Dermis microvascular lymphatic vessel endothelial cell (primary cell): ENCODE data around the gene SIM1. TPM values are rescaled to one million over a fixed set of nuclear protein-coding genes. Genes with fewer than 3 reads are reported as not detected.

Experiments
- DNase-seq, 2 donors: peaks; one replicate each; pipeline versions ENCODE4 v3.0.0 to v3.0.0-alpha.2; 2010; ENCODE audit warnings: low read depth in 2 of 2
- total RNA-seq: library from RNA; depleted of rRNA; stranded (reverse); fragments of >200 nt; gene quantifications from 2 replicates; pipeline ENCODE4 v1.2.1, GENCODE V29; 2014

SIM1 gene, protein sequence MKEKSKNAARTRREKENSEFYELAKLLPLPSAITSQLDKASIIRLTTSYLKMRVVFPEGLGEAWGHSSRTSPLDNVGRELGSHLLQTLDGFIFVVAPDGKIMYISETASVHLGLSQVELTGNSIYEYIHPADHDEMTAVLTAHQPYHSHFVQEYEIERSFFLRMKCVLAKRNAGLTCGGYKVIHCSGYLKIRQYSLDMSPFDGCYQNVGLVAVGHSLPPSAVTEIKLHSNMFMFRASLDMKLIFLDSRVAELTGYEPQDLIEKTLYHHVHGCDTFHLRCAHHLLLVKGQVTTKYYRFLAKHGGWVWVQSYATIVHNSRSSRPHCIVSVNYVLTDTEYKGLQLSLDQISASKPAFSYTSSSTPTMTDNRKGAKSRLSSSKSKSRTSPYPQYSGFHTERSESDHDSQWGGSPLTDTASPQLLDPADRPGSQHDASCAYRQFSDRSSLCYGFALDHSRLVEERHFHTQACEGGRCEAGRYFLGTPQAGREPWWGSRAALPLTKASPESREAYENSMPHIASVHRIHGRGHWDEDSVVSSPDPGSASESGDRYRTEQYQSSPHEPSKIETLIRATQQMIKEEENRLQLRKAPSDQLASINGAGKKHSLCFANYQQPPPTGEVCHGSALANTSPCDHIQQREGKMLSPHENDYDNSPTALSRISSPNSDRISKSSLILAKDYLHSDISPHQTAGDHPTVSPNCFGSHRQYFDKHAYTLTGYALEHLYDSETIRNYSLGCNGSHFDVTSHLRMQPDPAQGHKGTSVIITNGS
- total RNA-seq = not detected in 2 replicates

DNA sequence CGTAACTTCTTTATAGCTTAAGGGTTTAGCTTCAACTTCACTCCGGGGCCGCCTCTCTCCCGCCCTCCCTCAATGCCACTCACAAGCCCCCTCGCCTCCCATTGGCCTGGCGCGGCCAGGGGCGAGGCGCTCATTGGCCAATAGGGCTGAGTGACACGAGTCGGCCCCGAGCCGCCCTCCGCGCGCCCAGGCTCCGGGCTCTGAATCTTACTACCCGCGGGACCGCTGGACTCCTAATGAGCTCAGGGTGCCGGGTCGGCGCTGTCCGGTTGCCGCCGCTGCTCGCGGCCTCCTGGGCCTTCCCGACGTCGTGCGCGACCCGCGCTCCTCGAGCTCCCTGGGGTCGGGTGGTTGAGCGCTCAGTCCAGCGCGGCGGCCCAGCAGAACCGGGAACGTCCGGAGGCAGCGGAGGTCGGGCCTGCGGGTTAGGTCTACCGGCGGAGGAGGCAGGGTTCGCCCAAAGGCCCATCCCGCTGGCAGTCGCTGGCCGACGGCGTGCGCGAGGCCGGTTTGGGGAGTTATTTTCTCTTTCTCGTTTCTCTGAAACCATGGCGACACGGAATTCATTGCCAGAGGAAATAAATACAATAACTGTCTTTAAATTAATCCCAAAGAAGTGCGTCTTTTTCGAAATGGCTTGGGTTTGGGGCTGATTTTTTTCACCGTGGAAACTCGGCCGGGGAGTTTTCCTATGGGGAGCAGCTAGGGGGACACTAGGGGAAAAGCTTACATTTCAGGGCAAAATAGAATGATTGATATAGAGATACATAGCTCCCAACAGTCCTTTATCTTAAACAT is at the start of gene SIM1:
Gene SIM1, minus strand, starts transcription at position 19 of the 798 bp plus-strand sequence. CDS start 1,453 bp downstream, outside the sequence.
- peak; percentile 34 to 92 for DNase-seq

DNA sequence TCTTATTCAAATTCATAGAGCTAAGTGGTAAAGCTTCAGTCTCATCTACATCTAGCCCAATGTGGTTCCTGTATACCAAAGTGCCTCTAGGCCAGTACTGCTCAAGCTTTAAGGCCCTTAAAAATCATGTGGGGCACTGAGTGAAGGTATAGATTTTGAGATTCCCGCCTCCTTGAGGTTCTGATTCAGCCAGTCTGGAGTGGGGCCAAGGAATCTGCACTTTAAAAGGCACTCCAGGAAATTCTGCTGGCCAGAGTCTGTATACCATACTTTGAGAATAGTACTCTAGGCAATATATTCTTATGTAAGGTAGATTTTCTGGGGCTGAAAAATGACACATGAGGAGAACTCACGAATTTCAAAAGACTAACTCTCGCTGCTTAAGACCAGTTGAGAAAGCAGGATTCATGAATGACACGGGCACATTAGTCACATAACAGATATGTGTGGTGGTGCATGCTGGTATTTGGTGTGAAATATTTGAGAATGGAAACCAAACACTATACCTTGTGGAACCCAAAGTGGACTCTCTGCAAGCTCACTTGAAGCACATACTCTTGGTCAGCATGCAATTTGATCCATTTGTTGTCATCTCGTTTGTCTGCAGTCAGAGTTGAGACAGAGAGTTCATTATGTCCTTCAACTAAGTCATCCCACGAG is 47.6 kb upstream of the SIM1 start:
- DNase-seq = no peak

DNA sequence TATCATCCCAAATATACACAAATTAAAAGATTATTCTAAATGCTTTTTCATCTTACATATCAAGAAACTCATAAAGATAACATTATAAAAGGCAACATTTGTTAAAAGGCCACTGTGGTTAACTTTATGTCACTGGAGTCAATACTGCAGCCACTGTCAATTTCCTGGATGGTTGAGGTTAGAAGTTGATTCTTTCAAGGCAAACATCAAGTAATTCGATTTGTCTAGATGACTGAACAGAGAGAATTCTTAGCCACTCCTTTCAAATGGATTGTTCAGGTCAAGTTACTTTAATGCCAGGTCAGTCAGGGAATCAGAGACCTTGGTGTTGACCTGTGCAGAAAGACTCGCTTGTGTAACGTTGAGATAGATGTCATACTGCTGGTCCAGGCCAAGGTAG is 44.4 kb upstream of the SIM1 start:
- DNase-seq = no peak

DNA sequence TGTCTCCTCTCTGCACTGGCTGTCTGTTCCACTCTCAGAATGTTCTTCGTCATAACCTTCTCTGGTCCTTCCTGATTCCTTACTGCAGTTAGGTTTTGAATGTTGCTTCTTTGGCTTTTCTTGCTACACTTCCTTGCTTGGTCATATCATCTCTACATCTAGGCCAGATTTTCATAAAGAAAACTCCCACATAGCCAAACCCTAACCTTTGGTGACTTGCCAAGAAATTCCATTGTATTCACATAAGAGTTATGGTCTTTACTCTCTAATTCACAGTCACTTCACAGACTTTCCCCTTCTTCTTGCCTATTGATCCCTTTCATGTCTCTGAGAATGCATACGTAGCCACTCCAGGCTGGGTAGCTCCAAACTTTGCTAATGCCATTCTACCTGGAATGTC is 41.9 kb upstream of the SIM1 start:
- peak in 1 of 2 donors; percentile 44 for DNase-seq

DNA sequence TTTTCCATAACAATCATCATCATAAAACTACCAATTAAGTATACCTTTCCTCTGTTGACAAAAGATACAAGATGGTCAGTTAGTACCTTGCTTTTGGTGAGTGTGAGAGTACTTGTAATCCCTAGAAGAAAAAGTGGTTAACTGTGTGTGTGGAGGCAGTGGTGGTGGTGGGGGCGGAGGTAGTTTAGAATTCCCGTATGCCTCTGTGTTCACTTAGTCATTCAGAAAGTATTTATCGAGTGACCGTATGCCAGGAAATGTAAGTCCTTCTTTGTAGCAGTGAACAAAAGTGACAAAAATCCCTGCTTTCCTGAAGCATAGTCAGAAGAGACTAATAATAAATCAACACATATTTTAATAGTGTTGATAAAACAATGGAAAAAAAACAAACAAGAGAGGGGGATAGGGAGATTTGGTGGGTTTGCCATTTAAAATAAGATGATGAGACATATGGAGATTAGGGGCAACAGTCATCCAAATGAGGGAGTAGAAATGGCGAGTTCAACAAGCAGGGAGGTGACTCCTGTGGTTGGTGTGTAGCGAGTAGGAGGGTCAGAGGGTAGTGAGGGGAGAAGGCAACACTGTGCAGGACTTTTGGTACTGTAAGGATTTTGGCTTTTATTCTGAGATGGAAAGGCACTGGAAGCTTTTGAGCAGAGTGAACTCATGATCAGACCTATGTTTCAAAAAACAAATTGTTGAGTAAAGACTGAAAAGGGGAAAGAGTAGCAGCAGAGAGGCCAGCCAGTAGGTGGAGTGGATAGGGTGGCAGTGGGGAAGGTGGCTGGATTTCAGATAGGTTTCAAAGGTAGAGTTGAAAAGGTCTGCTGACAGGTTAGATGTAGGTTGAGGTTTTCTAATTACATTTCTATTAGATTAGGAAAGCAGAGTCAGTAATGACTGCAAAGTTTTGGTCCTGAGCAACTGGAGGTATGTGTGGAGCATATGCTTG is 40.3 kb upstream of the SIM1 start:
- DNase-seq = peak in 1 of 2 donors; percentile 74

DNA sequence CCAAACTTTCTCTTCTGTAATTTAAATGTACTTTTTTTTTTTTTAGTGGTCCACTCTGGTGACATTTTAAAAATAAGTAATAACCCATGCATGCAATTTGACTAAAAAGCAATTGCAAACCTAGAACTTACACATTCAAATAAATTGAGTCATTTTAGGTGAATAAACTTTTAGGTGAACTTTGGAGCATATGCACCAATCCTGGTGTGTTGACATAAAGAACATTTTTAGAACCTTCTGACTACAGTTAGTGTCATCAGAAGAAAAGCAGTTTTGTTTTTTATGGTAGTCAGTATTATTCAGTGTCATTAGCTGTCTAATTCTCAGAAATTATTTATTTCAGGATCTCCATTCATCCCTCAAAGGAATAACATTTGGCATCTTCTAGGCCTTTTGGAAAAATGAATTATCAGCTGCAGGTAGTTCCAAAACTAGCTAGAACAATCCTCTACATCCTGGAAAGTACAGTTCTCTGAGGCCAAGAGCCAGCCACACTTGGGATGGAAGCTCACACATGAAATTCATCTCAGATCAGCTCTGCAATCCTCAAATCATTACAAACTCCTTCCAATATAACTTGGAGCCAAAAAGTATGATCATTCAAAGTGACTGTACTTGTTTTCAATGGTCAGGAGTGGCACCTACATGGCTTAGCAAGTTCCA is 38.5 kb upstream of the SIM1 start:
- DNase-seq = no peak

DNA sequence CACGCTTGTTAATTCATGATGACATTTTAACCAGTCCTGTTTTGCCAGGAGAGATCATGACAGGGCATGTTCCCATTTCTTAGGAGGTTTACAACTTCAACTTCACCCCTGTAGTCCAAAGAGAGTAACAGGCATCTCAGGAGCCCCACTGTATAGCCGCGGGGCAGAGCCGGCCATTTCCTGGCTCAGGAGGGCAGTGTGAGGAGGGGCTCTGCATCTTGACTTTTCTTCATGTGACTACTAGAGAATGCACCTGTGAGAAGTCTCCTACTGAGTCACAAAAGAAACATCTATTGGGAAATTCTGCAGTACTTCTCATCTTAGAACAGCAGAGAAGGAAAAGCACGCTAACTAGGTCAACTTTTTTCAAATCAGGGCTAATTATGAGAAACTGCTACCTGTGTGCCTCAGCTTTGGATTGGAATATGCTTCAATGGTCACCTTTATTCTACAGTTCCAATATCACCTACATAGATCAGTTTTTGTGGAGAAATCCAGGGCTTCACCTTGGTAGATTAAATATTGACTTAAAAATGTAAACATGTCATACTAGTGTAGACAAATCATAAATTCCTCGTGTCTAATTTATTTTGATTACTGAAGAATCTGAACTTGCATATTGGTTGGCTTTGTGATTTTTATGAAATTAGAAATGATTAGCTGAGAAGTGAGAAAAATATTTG is 28.6 kb upstream of the SIM1 start:
- DNase-seq = no peak

DNA sequence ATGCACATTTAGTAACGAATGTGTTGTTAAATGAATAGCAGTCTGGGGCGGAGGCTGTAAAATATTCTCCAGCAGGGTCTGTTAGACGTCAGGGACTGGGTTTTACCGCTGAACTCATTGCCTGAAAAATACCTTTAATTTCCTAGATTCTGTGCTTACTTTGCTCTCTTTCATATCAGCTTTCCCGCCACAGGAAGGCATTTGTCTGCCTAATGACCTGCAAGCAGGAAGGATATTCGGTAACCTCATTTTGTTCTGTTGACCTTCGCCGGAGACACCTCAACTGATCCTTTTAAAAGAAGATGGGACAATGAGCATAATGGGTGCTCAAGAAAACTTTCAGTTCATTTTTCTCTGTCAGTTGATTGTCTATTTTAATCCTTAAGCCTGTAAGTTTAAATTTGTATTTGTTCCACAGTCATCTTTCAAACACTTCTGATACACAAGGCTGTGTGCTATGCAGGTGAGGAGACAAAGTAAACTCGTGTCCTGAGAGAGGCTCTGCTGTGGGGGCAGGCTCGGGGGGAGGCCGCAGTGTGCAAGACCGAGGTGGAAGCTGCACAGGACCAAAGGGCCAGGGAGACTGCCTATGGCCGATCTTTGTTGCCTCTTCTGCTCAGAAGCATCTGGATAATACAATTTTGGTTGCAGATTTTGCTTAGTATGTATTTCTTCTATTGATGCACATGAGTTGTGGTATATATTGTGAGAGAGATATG is 27.4 kb upstream of the SIM1 start:
- no peak for DNase-seq

DNA sequence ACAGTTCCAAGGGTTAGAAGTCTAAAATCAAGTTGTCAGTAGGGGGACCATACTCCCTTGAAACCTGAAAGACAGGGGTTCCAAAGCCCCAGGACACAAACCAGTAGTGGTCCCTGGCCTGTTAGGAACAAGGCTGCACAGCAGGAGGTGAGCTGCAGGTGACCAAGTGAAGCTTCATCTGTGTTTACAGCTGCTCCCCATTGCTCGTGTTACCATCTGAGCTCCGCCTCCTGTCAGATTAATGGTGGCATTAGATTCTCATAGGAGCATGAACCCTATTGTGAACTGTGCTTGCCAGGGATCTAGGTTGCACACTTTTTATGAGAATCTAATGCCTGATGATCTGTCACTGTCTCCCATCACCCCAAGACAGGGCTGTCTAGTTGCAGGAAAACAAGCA is 25.3 kb upstream of the SIM1 start:
- DNase-seq = no peak

DNA sequence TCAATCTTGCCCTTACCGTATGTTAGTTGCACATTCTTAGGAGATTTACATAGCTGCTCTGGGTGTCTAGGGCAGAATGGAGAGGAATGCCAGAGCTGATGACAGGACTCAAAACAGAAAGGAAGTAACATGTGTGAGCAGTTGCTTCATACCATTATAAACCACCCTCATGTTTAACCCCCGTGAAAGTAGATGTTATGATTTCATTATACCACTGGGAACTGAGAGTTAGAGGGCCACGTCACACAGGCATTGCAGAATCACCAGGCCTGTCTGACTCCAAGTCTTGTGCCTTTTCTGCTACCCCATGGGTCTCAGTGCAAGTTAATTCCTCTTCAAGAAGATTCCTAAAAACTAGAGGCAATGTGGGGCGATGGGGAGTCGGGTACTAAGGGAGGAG is 23.5 kb upstream of the SIM1 start:
- no peak for DNase-seq

DNA sequence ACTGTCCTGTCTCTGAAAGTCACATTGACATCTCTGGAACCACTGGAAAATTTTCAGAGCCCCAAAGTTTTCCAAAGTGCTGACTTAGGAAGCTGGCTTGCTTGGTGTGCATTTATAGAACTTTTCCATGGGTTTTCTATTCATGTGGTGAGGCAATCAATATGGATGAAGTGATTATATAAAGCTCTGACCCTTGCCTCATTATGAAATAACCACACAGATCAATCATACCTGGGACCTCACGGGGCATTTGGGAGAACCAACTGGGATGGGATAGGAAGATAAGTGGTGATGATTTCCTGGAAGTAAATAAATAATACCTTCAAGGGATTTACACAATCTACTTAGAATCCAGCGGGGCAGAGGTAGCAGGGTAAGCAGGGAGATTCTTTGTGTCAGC is 22.9 kb upstream of the SIM1 start:
- no peak for DNase-seq

DNA sequence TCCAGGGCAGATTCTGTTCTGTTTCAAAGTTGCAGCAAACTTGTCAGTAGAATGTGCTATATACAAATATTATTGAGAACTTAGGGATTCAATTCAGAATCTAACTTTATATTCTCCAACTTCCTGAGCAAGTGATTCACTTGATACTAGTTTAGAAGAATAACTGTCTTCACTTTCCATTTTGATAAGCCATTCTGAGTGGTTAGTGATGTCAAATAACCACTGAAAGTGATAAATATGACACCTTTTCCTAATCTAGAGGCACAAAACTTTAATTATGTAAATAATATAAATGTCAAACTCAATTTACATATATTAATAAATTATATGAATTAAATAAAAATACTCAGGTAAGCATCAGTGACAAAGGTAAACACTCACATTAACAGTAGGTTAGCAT is 20.5 kb upstream of the SIM1 start:
- no peak for DNase-seq

DNA sequence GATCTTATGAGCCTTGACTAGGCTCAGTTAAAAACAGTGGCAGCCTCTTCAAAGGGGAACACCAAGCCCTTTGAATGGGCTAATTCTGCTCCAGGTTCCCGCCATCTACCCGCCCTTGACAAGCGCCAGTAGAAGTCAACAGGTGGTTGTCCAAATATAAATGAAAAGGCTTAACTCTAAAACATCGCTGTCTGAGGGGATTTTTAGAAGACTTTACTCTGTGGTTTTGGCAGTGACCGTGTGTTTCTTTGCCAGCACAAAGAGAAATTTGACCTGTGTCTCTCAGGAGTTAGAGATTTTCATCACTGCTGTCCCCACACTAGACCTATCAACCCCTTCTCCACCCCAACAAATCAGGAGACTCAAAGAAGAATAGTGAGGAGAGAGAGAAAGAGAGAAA is 19.8 kb upstream of the SIM1 start:
- DNase-seq = no peak

DNA sequence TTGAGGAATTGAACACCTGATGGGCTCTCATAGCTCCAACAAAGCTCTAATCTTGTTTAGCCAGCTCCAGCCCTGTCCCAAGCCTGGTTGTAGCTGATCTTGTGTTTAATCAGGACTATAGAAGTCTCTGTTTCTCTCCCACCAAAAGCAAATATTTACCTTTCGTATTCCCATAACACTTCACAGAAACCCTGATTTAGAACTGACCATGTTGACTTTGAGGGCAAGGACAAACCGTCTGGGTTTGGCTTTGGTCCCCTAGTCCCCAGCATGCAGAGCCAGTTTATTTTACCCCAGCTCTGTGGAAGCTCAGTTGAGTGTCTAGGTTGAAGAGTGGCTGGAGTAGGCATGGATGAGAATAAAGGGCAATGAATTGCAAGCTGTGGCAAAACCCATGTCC is 18.0 kb upstream of the SIM1 start:
- DNase-seq = no peak

DNA sequence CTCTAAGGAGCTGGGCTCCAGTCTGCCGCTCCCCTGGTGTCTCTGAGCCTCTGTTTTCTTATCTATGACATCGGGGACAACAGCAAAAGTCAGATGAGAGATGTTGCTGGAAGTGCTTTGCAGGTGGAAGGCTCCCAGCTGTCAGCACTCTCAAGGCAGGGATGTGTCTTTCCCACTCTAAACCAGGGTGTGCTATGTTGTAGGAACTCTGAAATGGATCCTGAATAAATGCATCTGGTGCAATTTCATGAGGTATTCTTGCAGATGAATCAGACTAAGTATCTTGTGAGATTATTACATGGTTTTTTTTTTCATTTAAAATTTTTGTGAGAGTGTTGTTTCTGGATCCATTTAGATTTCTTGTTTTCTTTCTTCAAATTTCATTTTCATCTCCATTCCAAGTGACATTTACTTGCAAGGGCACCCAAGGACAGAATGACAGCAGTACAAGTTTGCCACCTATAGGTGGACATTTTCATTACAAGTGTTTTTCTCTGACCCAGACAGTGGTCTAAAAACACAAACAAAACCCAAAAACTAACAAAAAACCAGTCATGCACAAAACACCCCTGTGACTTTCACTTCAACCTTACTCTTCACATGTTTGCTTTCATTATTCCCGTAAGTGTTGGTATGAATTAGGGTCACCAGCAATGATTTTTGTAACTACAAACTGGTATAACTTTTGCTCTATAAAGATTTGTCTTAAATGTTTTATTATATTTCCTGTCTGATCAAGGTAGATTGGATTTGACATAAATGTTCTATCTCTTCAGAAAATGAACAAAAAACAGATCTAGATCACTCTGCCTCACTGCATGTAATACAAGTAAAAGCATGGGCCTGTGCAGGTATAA is 14.7 kb upstream of the SIM1 start:
- peak; percentile 39 to 55 for DNase-seq

DNA sequence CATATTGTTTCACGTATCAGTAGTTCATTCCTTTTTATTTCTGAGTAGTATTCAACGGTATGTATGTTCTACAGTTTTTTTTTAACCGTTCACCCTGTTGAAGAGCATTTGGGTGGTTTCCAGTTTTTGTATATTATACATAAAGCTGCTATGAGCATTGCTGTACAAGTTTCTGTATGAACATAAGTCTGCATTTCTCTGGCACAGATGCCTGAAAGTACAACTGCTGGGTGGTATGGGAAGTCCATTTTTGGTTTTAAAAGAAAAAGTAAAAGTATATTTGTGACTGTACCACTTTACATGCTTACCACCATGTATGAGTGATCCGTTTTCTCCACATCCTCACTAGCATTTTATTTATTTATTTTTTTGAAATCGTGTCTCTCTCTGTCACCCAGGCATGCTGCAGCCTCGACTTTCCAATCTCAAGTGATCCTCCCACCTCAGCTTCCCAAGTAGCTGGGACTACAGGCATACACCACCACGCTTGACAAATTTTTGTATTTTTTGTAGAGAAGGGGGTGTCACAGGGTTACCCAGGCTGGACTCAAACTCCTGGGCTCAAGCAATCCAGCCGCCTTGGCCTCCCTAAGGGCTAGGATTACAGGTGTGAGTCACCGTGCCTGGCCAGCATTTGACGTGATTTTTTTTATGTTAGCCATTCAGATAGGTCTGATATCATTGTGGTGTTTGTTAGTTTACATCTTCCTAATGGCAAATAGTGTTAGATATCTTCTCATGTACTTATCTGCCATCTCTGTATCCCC is 11.0 kb upstream of the SIM1 start:
- DNase-seq = no peak

DNA sequence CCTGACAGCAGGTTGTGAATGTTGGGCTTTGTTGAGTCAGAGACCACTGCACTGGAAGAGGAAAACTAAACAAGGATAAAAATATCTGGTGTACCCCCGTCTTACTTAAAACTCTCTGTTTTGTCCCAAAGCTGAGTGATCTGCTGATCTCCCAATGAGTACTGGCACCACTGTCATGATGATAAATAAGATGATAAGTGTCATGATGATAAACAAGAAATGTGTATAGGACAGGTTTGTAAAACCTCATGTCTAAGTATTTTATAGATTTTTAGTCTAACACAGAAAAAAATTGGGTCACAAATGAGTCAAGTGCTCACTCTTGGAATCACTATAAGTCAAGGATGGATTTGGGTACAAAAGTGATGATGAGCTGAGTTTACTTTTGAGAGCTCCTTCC is 8.5 kb upstream of the SIM1 start:
- DNase-seq = no peak
